ENCODE results near the gene SEL1L. TPM values are rescaled to one million over a fixed set of nuclear protein-coding genes. Genes with fewer than 3 reads are reported as not detected.
"Not testable (repeated sequence)": the region's sequence is repeated elsewhere in the genome, so short reads cannot be mapped to it uniquely, and the experiment has no call there.

The SEL1L gene
- total RNA-seq, 4 donors from 2014 or later, result 16.5 to 57.1 (median 44.7) TPM

- TF ChIP-seq POLR2A (IDR thresholded peaks at IDR 0.05), result no peak
- TF ChIP-seq, protein P1, sequence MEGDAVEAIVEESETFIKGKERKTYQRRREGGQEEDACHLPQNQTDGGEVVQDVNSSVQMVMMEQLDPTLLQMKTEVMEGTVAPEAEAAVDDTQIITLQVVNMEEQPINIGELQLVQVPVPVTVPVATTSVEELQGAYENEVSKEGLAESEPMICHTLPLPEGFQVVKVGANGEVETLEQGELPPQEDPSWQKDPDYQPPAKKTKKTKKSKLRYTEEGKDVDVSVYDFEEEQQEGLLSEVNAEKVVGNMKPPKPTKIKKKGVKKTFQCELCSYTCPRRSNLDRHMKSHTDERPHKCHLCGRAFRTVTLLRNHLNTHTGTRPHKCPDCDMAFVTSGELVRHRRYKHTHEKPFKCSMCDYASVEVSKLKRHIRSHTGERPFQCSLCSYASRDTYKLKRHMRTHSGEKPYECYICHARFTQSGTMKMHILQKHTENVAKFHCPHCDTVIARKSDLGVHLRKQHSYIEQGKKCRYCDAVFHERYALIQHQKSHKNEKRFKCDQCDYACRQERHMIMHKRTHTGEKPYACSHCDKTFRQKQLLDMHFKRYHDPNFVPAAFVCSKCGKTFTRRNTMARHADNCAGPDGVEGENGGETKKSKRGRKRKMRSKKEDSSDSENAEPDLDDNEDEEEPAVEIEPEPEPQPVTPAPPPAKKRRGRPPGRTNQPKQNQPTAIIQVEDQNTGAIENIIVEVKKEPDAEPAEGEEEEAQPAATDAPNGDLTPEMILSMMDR (IDR thresholded peaks at IDR 0.05), result peak; percentile 80 to 95 (median 92)
- H3K4me3 ChIP-seq, result peak overlapping the region; percentile 32 to 54 (median 41)
- no peaks in the 10 kb centered on the region for H3K36me3 ChIP-seq
- peak overlapping the region; percentile 15 to 66 (median 29) for H3K27ac ChIP-seq
- H3K4me1 ChIP-seq, result no peaks in the 10 kb centered on the region
- peak in 2 of 3 donors; percentile 58 to 68 for DNase-seq
- H3K9me3 ChIP-seq, result no peaks in the 10 kb centered on the region
- no peaks in the 10 kb centered on the region for H3K27me3 ChIP-seq
These were observed 69.2 kb downstream of the SEL1L start for GRCh38 chr14:81464253-81465002.

DNA sequence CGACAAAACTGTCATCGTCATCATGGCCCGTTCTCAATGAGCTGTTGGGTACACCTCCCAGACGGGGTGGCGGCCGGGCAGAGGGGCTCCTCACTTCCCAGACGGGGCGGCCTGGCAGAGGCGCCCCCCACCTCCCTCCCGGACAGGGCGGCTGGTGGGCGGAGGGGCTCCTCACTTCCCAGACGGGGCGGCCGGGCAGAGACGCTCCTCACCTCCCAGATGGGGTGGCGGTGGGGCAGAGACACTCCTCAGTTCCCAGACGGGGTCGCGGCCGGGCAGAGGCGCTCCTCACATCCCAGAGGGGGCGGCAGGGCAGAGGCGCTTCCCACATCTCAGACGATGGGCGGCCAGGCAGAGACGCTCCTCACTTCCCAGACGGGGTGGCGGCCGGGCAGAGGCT is 71.3 kb downstream of the SEL1L start:
- H3K4me3 ChIP-seq, H3K36me3 ChIP-seq, DNase-seq, H3K27ac ChIP-seq, H3K9me3 ChIP-seq, H3K4me1 ChIP-seq, H3K27me3 ChIP-seq: not testable (repeated sequence)

GRCh38 chr14:81459912-81460311 is 73.7 kb downstream of the SEL1L start:
- Histone ChIP-seq H3K9me3 (no peaks in the 10 kb centered on the region), H3K27ac (no peak overlapping the region), H3K27me3 (no peaks in the 10 kb centered on the region), H3K36me3 (no peaks in the 10 kb centered on the region), H3K4me3 (no peak overlapping the region), H3K4me1 (no peaks in the 10 kb centered on the region)
- no peak for TF ChIP-seq POLR2A (IDR thresholded peaks at IDR 0.05)
- TF ChIP-seq, protein P1 (IDR thresholded peaks at IDR 0.05), result no peak
- DNase-seq, result no peak

GRCh38 chr14:81458352-81458751 is 75.3 kb downstream of the SEL1L start:
- no peak overlapping the region for H3K4me3 ChIP-seq
- DNase-seq, result no peak
- H3K27ac ChIP-seq, result no peak overlapping the region
- no peaks in the 10 kb centered on the region for H3K4me1 ChIP-seq
- H3K36me3 ChIP-seq, result no peaks in the 10 kb centered on the region
- H3K27me3 ChIP-seq, result no peaks in the 10 kb centered on the region
- TF ChIP-seq, protein P1 (IDR thresholded peaks at IDR 0.05), result no peak
- TF ChIP-seq POLR2A (IDR thresholded peaks at IDR 0.05), result no peak
- H3K9me3 ChIP-seq, result no peaks in the 10 kb centered on the region

GRCh38 chr14:81455390-81455789 is 78.3 kb downstream of the SEL1L start:
- H3K9me3 ChIP-seq, result no peaks in the 10 kb centered on the region
- H3K36me3 ChIP-seq, result no peaks in the 10 kb centered on the region
- no peak for TF ChIP-seq POLR2A (IDR thresholded peaks at IDR 0.05)
- TF ChIP-seq, protein P1 (IDR thresholded peaks at IDR 0.05), result no peak
- no peak overlapping the region for H3K27ac ChIP-seq
- H3K4me1 ChIP-seq, result no peaks in the 10 kb centered on the region
- DNase-seq, result no peak
- no peaks in the 10 kb centered on the region for H3K27me3 ChIP-seq
- H3K4me3 ChIP-seq, result no peak overlapping the region

DNA sequence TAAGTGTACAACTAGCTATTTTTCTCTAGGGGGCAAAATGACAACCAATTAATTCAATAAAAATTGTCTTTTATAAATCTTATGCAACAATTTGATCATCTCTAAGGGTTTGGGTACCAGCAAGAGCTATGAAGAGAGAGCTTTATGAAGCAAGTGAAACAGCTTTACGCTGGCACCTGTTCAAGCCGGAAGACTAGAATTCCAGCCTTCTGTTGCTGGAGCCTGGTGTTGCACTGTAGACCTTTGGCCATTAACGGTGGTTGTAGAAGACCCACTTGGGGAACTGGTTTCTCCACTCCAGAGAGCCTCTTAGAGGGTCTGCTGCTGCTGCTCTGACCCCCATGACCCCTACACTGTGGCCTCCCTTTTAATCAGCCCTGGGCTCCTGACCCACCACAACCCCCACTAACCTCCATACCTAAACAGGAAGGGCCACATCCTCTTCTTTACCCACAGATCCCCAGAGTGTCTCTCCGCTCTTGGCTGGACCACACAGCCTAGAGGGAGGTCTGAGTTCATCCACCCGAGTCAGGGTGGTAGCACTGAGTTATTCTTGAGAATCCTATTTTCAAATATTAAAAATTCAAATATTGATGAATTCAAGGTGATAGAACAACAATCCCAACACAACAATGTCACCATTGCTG is 79.0 kb downstream of the SEL1L start:
- no peaks in the 10 kb centered on the region for H3K9me3 ChIP-seq
- H3K36me3 ChIP-seq, result no peaks in the 10 kb centered on the region
- TF ChIP-seq POLR2A (IDR thresholded peaks at IDR 0.05), result no peak
- TF ChIP-seq, protein P1 (IDR thresholded peaks at IDR 0.05), result no peak
- H3K27ac ChIP-seq, result no peak overlapping the region
- no peaks in the 10 kb centered on the region for H3K27me3 ChIP-seq
- DNase-seq, result no peak
- H3K4me3 ChIP-seq, result no peak overlapping the region
- H3K4me1 ChIP-seq, result no peaks in the 10 kb centered on the region

Measured in Peyer's patch (tissue), 4 donors.